HG03342 (cell line): ENCODE results near the gene GSKIP.

Experiments
- ATAC-seq: cut with Tn5 transposase; IDR thresholded peaks from one replicate; pipeline ENCODE4 v1.9.1; 2021; ENCODE audit warnings: mild to moderate bottlenecking, moderate library complexity; ENCODE audit not compliant: unreplicated experiment

Gene GSKIP

GRCh38 chr14:96413526-96413925, 50.2 kb downstream of the GSKIP start:
- no peak for ATAC-seq

GRCh38 chr14:96415559-96415958, 52.2 kb downstream of the GSKIP start:
- no peak for ATAC-seq

GRCh38 chr14:96416292-96416691, 53.0 kb downstream of the GSKIP start:
- no peak for ATAC-seq

GRCh38 chr14:96417254-96417653, 53.9 kb downstream of the GSKIP start:
- no peak for ATAC-seq

- ATAC-seq: no peak
Observed at GRCh38 chr14:96418075-96418474, 54.7 kb downstream of the GSKIP start.

GRCh38 chr14:96421236-96421635, 57.9 kb downstream of the GSKIP start:
- no peak for ATAC-seq

GRCh38 chr14:96422992-96423391, 59.7 kb downstream of the GSKIP start:
- ATAC-seq: no peak

GRCh38 chr14:96423446-96424108, 60.3 kb downstream of the GSKIP start:
- ATAC-seq: peak; percentile 3

GRCh38 chr14:96424109-96424989, 61.0 kb downstream of the GSKIP start:
- peak; percentile 87 for ATAC-seq

- ATAC-seq: no peak
Observed at GRCh38 chr14:96434040-96434439, 70.7 kb downstream of the GSKIP start.
